Large intestine (tissue), 3 donors: ENCODE data around the gene AP1B1. TPM values are rescaled to one million over a fixed set of nuclear protein-coding genes. Genes with fewer than 3 reads are reported as not detected.

Source experiments
- DNase-seq, 2 donors: peaks; one replicate each; pipeline versions ENCODE4 v3.0.0 to v3.0.0-alpha.2; 2013
- H3K27ac ChIP-seq: one replicate; pipeline ENCODE4 v1.5.1; 2013; ENCODE audit warnings: low read length
- H3K27me3 ChIP-seq: 2 replicates; pipeline ENCODE4 v1.6.1; 2013; ENCODE audit warnings: low read length; ENCODE audit not compliant: control insufficient read depth, insufficient read depth
- H3K36me3 ChIP-seq: 2 replicates; pipeline ENCODE4 v1.6.1; 2013; ENCODE audit warnings: low read length; ENCODE audit not compliant: control insufficient read depth, insufficient read depth
- H3K4me1 ChIP-seq: one replicate; pipeline ENCODE4 v1.6.1; 2013; ENCODE audit warnings: low read length; ENCODE audit not compliant: control insufficient read depth, insufficient read depth
- H3K4me3 ChIP-seq: one replicate; pipeline ENCODE4 v1.5.1; 2013; ENCODE audit warnings: low read length
- H3K9me3 ChIP-seq: one replicate; pipeline ENCODE4 v1.6.1; 2013; ENCODE audit warnings: mild to moderate bottlenecking, low read depth, low read length, moderate library complexity; ENCODE audit not compliant: control insufficient read depth
- WGBS: methylation state at CpG from one replicate; pipeline ENCODE4 v1.1.5; 2013; ENCODE audit warnings: low lambda C conversion rate; ENCODE audit not compliant: insufficient coverage; 5-methylcytosine and 5-hydroxymethylcytosine counted together
- polyA plus RNA-seq: library from polyadenylated mRNA; unstranded; fragments of 120-200 nt; gene quantifications from one replicate; pipeline ENCODE4 v1.2.1, GENCODE V29; 2013

AP1B1 gene
- polyA plus RNA-seq, 1 donor: 60.6 TPM

- H3K4me1 ChIP-seq: peaks cover 29% of the 10 kb centered on the region
- no peak overlapping the region for H3K27ac ChIP-seq
- no peaks in the 10 kb centered on the region for H3K9me3 ChIP-seq
- no peak overlapping the region for H3K4me3 ChIP-seq
- DNase-seq: no peak
- no peaks in the 10 kb centered on the region for H3K27me3 ChIP-seq
- no CpG with 5 or more reads among the region's 8 CpGs for WGBS
- no peaks in the 10 kb centered on the region for H3K36me3 ChIP-seq
These were observed 3.2 kb upstream of the AP1B1 start for GRCh38 chr22:29391546-29391945.

GRCh38 chr22:29390270-29390669 lies 1.9 kb upstream of the AP1B1 start:
- Histone ChIP-seq H3K4me1 (peaks cover 34% of the 10 kb centered on the region), H3K27me3 (no peaks in the 10 kb centered on the region), H3K36me3 (no peaks in the 10 kb centered on the region), H3K4me3 (no peak overlapping the region), H3K27ac (no peak overlapping the region), H3K9me3 (no peaks in the 10 kb centered on the region)
- 93% methylated on average over 3 of the region's 6 CpGs for WGBS
- no peak for DNase-seq

- H3K27ac ChIP-seq: peak overlapping the region; percentile 88
- WGBS: no CpG with 5 or more reads among the region's 9 CpGs
- peaks cover 8% of the 10 kb centered on the region for H3K36me3 ChIP-seq
- H3K9me3 ChIP-seq: no peaks in the 10 kb centered on the region
- H3K4me3 ChIP-seq: peak overlapping the region; percentile 97
- no peaks in the 10 kb centered on the region for H3K27me3 ChIP-seq
- DNase-seq: no peak
- H3K4me1 ChIP-seq: peaks cover 48% of the 10 kb centered on the region
These were observed 355 bp upstream of the AP1B1 start for GRCh38 chr22:29388759-29389090.

- Histone ChIP-seq H3K9me3 (no peaks in the 10 kb centered on the region), H3K27me3 (no peaks in the 10 kb centered on the region), H3K4me1 (peaks cover 54% of the 10 kb centered on the region), H3K36me3 (peaks cover 9% of the 10 kb centered on the region), H3K4me3 (no peak overlapping the region), H3K27ac (peak overlapping the region; percentile 51)
- 60% methylated on average over 1 of the region's 8 CpGs for WGBS
- no peak for DNase-seq
These were observed 1.7 kb downstream of the AP1B1 start for GRCh38 chr22:29386708-29387107.

- no peak for DNase-seq
- Histone ChIP-seq H3K27ac (peak overlapping the region; percentile 51), H3K27me3 (no peaks in the 10 kb centered on the region), H3K4me1 (peaks cover 63% of the 10 kb centered on the region), H3K9me3 (no peaks in the 10 kb centered on the region), H3K36me3 (peaks cover 9% of the 10 kb centered on the region), H3K4me3 (no peak overlapping the region)
- WGBS: 57% methylated on average over 1 of the region's 4 CpGs
These were observed 2.6 kb downstream of the AP1B1 start for GRCh38 chr22:29385748-29386147.

GRCh38 chr22:29385151-29385704 lies 3.1 kb downstream of the AP1B1 start:
- WGBS: 29% methylated on average over 1 of the region's 3 CpGs
- Histone ChIP-seq H3K36me3 (peaks cover 9% of the 10 kb centered on the region), H3K27me3 (no peaks in the 10 kb centered on the region), H3K4me3 (no peak overlapping the region), H3K4me1 (peaks cover 67% of the 10 kb centered on the region), H3K9me3 (no peaks in the 10 kb centered on the region), H3K27ac (peak overlapping the region; percentile 46)
- peak in 1 of 2 donors; percentile 44 for DNase-seq

- no peaks in the 10 kb centered on the region for H3K27me3 ChIP-seq
- H3K9me3 ChIP-seq: no peaks in the 10 kb centered on the region
- peak overlapping the region; percentile 99 for H3K27ac ChIP-seq
- peaks cover 12% of the 10 kb centered on the region for H3K36me3 ChIP-seq
- DNase-seq: no peak
- no peak overlapping the region for H3K4me3 ChIP-seq
- WGBS: no CpG with 5 or more reads among the region's 1 CpG
- H3K4me1 ChIP-seq: peaks cover 62% of the 10 kb centered on the region
These were observed 4.6 kb downstream of the AP1B1 start for GRCh38 chr22:29383740-29384139.

- Histone ChIP-seq H3K27ac (peak overlapping the region; percentile 99), H3K27me3 (no peaks in the 10 kb centered on the region), H3K36me3 (peaks cover 17% of the 10 kb centered on the region), H3K4me1 (peaks cover 62% of the 10 kb centered on the region), H3K4me3 (no peak overlapping the region), H3K9me3 (no peaks in the 10 kb centered on the region)
- peak; percentile 93 for DNase-seq
- WGBS: 40% methylated on average over 1 of the region's 6 CpGs
These were observed 5.6 kb downstream of the AP1B1 start for GRCh38 chr22:29382580-29383302.

- H3K9me3 ChIP-seq: no peaks in the 10 kb centered on the region
- peaks cover 24% of the 10 kb centered on the region for H3K36me3 ChIP-seq
- H3K4me1 ChIP-seq: peaks cover 51% of the 10 kb centered on the region
- no peak overlapping the region for H3K27ac ChIP-seq
- H3K27me3 ChIP-seq: no peaks in the 10 kb centered on the region
- H3K4me3 ChIP-seq: no peak overlapping the region
- no CpG with 5 or more reads among the region's 6 CpGs for WGBS
- peak in 1 of 2 donors; percentile 29 for DNase-seq
These were observed 7.5 kb downstream of the AP1B1 start for GRCh38 chr22:29380856-29381255.

- Histone ChIP-seq H3K36me3 (peaks cover 30% of the 10 kb centered on the region), H3K4me1 (peaks cover 45% of the 10 kb centered on the region), H3K4me3 (no peak overlapping the region), H3K27ac (no peak overlapping the region), H3K27me3 (no peaks in the 10 kb centered on the region), H3K9me3 (no peaks in the 10 kb centered on the region)
- no peak for DNase-seq
- WGBS: 100% methylated on average over 2 of the region's 6 CpGs
These were observed 8.2 kb downstream of the AP1B1 start for GRCh38 chr22:29380032-29380781.
